ENCODE data around the gene CBARP. TPM values are rescaled to one million over a fixed set of nuclear protein-coding genes. Genes with fewer than 3 reads are reported as not detected.

Gene CBARP
- total RNA-seq, 2 experiments from 2014 or later, result 0.49 to 0.86 TPM

DNA sequence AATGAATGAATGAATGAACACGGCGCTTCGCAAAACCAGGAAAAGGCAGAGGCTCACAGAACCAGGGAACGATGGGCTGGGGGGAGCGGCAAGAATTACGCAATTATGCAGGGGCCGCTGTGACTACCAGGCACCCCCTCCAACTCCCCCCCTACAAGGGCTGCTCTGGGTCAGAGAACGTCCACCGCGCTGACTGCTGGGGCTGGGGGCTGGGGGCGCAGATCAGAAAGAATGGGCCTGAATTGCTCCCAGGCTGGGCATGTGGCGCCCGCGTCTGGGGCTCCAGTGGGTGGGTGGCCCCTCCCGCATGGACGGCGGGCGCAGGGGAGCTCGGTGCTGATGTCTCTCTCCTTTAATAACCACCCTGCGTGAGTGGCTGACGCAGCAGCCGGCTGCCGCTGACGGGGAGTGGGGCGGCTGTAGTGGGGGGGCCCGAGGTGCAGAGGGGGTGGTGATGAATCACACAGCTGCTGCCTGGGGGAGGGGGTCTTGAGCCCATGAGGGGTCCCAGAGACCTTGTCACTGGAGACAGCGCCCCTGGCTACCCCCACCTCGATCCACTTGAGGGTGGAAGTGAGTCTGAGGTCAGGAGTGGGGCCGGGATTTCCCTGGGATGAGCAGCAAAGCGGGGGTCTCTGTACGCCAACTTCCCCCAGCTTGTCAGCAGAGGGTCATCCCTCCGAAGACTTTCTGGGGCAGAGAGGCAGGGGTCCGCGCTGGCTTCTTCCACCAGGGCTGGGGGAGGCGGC lies 29.8 kb upstream of the CBARP start:
- ATAC-seq (no peak), DNase-seq (no peak)
- H3K9me3 Mint-ChIP-seq, result no peaks in the 10 kb centered on the region
- intact Hi-C loops (cut with micrococcal nuclease), result loop anchor here (2.0 kb wide), 2 partner anchors 15 to 25 kb away; no protein-coding TSS in a partner anchor
- H3K36me3 Mint-ChIP-seq (ENCODE audit: low read depth), result peaks cover 35% of the 10 kb centered on the region
- no peak for TF ChIP-seq CTCF (IDR thresholded peaks at IDR 0.05)
- CTCF ChIA-PET, result interaction anchor here (1.6 to 16.1 kb wide), 5 partner anchors 8 to 165 kb away, joined by 5 to 449 read pairs (median 14); partner anchors contain the start of genes ATP5F1D and FAM174C
- H3K27me3 Mint-ChIP-seq, result no peaks in the 10 kb centered on the region
- H3K27ac Mint-ChIP-seq, result peak overlapping the region; percentile 32
- peak overlapping the region; percentile 63 for H3K4me3 Mint-ChIP-seq
- POLR2A ChIA-PET, result interaction anchor here (0.6 to 6.1 kb wide), 8 partner anchors 8 to 92 kb away, joined by 3 to 88 read pairs (median 4); partner anchors contain the start of gene ATP5F1D
- peaks cover 64% of the 10 kb centered on the region for H3K4me1 Mint-ChIP-seq (ENCODE audit: low read depth)

DNA sequence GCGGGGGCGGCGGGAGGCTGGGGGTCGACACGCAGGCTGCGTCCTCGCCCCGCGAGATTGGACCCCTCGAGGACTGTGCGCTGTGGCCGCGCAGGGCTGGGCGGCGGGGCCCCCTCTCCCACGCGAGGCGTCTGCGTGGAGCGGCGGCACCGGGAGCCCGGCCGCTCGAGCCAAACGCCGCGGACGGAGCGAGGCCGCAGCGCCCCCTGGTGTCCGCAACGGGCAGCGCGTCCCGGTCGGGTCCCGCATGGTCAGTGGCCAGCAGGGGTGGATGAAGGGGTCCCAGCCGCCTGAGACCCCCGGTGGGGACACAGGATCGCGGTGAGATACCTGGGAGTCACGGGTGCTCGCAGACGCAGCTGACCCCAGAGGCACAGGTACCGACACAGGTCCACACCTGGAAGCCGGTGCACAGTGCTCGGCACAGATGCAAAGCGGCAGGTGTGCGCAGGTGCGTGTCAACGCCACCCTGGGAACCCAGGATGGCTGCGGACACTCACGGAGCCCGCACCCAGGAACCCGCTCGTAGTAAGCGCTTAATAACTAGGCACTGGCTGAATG lies 29.2 kb upstream of the CBARP start:
- peaks cover 30% of the 10 kb centered on the region for H3K36me3 Mint-ChIP-seq (ENCODE audit: low read depth)
- H3K4me3 Mint-ChIP-seq, result peak overlapping the region; percentile 63
- intact Hi-C loops (cut with micrococcal nuclease), result loop anchor here (2.0 kb wide), 1 partner anchor 14 kb away; no protein-coding TSS in a partner anchor
- POLR2A ChIA-PET, result interaction anchor here (0.6 to 6.1 kb wide), 17 partner anchors 9 to 240 kb away, joined by 3 to 88 read pairs (median 3); partner anchors contain the start of genes ATP5F1D and FAM174C
- no peaks in the 10 kb centered on the region for H3K27me3 Mint-ChIP-seq
- CTCF ChIA-PET, result interaction anchor here (0.6 to 16.1 kb wide), 17 partner anchors 8 to 283 kb away, joined by 3 to 449 read pairs (median 4); partner anchors contain the start of genes ATP5F1D, FAM174C and WDR18
- peak; percentile 2 for ATAC-seq
- peak; percentile 100 for TF ChIP-seq CTCF (IDR thresholded peaks at IDR 0.05)
- peaks cover 62% of the 10 kb centered on the region for H3K4me1 Mint-ChIP-seq (ENCODE audit: low read depth)
- H3K27ac Mint-ChIP-seq, result peak overlapping the region; percentile 32
- no peaks in the 10 kb centered on the region for H3K9me3 Mint-ChIP-seq
- DNase-seq, result peak; percentile 66

DNA sequence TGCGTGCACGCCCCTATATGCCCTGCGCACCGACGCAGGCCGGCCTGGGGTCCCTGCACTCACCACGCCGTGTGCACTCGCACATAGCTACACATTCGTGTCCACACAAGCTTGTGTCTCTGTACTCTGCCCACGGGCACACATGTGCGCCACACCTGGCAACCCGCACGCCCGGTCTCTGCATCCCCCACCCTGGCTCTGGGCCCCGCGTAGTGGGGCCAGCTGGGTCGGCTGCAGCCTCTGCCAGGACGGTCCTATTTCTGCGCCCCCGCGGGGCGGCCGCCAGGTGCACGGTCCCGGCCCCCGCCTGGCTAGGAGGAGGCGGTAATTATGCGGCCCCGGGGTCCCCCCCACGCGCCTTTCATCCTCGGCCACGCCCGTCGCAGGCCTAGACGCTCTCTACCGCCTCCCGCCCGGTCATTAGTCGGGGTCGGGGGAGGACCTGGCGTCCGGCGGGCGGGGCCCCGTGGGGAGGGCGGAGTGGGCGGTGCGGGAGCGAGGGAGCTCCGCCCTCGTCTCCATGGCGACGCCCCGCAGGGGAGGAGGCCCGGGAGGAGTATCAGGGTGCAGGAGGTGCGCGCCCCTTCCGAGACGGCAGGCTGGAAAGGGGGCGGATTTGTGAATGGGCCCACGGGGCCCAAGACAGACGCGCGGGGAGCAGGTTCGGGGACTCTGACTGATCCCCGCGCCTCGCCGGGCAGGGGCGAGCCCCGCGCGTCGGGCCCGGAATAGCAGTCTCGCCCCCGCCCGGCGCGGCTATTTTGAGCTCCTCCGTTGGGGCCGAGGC lies 28.5 kb upstream of the CBARP start:
- peak; percentile 42 for ATAC-seq

More for the DNA sequence above, 28.5 kb upstream of the CBARP start:
- no peaks in the 10 kb centered on the region for H3K27me3 Mint-ChIP-seq
- DNase-seq, result peak; percentile 90
- H3K9me3 Mint-ChIP-seq, result no peaks in the 10 kb centered on the region
- peaks cover 61% of the 10 kb centered on the region for H3K4me1 Mint-ChIP-seq (ENCODE audit: low read depth)
- POLR2A ChIA-PET, result interaction anchor here (0.8 to 6.1 kb wide), 15 partner anchors 9 to 270 kb away, joined by 3 to 88 read pairs (median 3); partner anchors contain the start of genes ATP5F1D and FAM174C
- peak overlapping the region; percentile 54 for H3K4me3 Mint-ChIP-seq
- CTCF ChIA-PET, result interaction anchor here (0.6 to 16.1 kb wide), 19 partner anchors 9 to 282 kb away, joined by 3 to 449 read pairs (median 4); partner anchors contain the start of genes ATP5F1D, FAM174C and WDR18
- TF ChIP-seq CTCF (IDR thresholded peaks at IDR 0.05), result no peak
- peaks cover 29% of the 10 kb centered on the region for H3K36me3 Mint-ChIP-seq (ENCODE audit: low read depth)
- intact Hi-C loops (cut with micrococcal nuclease), result loop anchor here (2.0 kb wide), 1 partner anchor 14 kb away; no protein-coding TSS in a partner anchor
- H3K27ac Mint-ChIP-seq, result peak overlapping the region; percentile 59

Data from activated CD8-positive, alpha-beta T cell treated with anti-CD3 and anti-CD28 coated beads for 36 hours (primary cell).